Prostate gland (tissue), 2 donors: ENCODE results near the gene FBXO30.

Experiments used
- CTCF ChIP-seq, 4 experiments: fragments of 200-600 bp in 2 of 4; fragments of 450-650 bp in 2 of 4; sonication (generic) in 2 of 4; IDR thresholded peaks; 1 replicate in 3 of 4; 2 replicates in 1 of 4; pipeline ENCODE4 v1.5.1; 2016 to 2019; ENCODE audit warnings: antibody characterized with exemption in 4 of 4, mild to moderate bottlenecking in 2 of 4, moderate library complexity in 2 of 4
- POLR2A ChIP-seq: fragments of 450-650 bp; IDR thresholded peaks from one replicate; pipeline ENCODE4 v1.6.1; 2016; ENCODE audit warnings: antibody characterized with exemption, mild to moderate bottlenecking

GRCh38 chr6:145836772-145837171 is 22.2 kb upstream of the FBXO30 start:
- TF ChIP-seq CTCF (IDR thresholded peaks at IDR 0.05) (no peak), POLR2A (no peak)
